Activated CD4-positive, alpha-beta memory T cell treated with anti-CD3 and anti-CD28 coated beads, Interleukin-2, amount 10 ng/mL, durations not matched to agents 7 days and 5 days (primary cell): ENCODE measurements around the gene TBC1D9. TPM values are rescaled to one million over a fixed set of nuclear protein-coding genes. Genes with fewer than 3 reads are reported as not detected.

Source experiments
- CTCF ChIA-PET: fragments of 350-600 bp; sonication (Branson Sonifier 250); formaldehyde crosslinking; loops from one replicate; lab custom pipeline; 2021; ENCODE audit warnings: antibody characterized with exemption, inconsistent platforms; lab: Charles Lee
- POLR2A ChIA-PET: fragments of 350-600 bp; sonication (Branson Sonifier 250); formaldehyde crosslinking; loops from one replicate; lab custom pipeline; 2021; ENCODE audit warnings: antibody characterized with exemption; lab: Charles Lee
- DNase-seq: peaks from one replicate; pipeline ENCODE4 v3.0.0-alpha.2; 2020
- H3K27ac Mint-ChIP-seq: one replicate; pipeline ENCODE4 v1.8.0; 2021; ENCODE audit warnings: mild to moderate bottlenecking, mixed read lengths
- H3K27me3 Mint-ChIP-seq: one replicate; pipeline ENCODE4 v1.8.0; 2021; ENCODE audit warnings: mixed read lengths
- H3K36me3 Mint-ChIP-seq: one replicate; pipeline ENCODE4 v1.8.0; 2021; ENCODE audit warnings: low read depth, mixed read lengths
- H3K4me1 Mint-ChIP-seq: one replicate; pipeline ENCODE4 v1.8.0; 2021; ENCODE audit warnings: mixed read lengths
- H3K4me3 Mint-ChIP-seq: one replicate; pipeline ENCODE4 v1.8.0; 2021; ENCODE audit warnings: mild to moderate bottlenecking, mixed read lengths
- H3K9me3 Mint-ChIP-seq: one replicate; pipeline ENCODE4 v1.8.0; 2021; ENCODE audit warnings: mixed read lengths
- total RNA-seq, 2 experiments: library from RNA; stranded (reverse); gene quantifications; one replicate each; pipeline ENCODE4 v1.2.3, GENCODE V29; 2021

The TBC1D9 gene
- total RNA-seq, 2 experiments from 2014 or later, result 0.15 TPM; not detected in 1

- Mint-ChIP-seq H3K4me3 (no peak overlapping the region), H3K27ac (no peak overlapping the region), H3K4me1 (peaks cover 3% of the 10 kb centered on the region), H3K9me3 (no peaks in the 10 kb centered on the region), H3K36me3 (no peaks in the 10 kb centered on the region), H3K27me3 (no peaks in the 10 kb centered on the region)
- POLR2A ChIA-PET, result no interaction called here
- CTCF ChIA-PET, result no interaction called here
- no peak for DNase-seq
Measured at GRCh38 chr4:140706665-140707064, 49.5 kb downstream of the TBC1D9 start.

DNA sequence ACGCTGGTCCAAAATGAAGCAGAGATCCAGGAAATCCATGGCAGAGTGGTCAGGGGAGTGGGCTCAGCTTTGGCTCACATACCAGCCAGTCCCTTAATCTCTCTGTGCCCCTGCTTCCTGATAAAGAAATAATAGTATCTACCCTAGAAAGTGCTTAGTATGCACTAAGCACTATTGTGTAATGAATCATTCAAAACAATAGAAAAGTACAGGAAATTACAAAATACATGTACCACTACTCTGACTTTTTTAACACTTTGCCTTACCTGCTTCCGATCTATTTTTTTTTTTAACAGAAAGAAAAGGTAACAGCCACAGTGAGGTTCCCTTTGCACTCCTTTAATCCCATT is 49.9 kb downstream of the TBC1D9 start:
- Mint-ChIP-seq H3K4me1 (peaks cover 3% of the 10 kb centered on the region), H3K4me3 (no peak overlapping the region), H3K27ac (no peak overlapping the region), H3K9me3 (no peaks in the 10 kb centered on the region), H3K27me3 (no peaks in the 10 kb centered on the region), H3K36me3 (no peaks in the 10 kb centered on the region)
- ChIA-PET POLR2A (no interaction called here), CTCF (no interaction called here)
- DNase-seq, result no peak

- Mint-ChIP-seq H3K4me3 (no peak overlapping the region), H3K4me1 (peaks cover under 1% of the 10 kb centered on the region), H3K27ac (no peak overlapping the region), H3K27me3 (no peaks in the 10 kb centered on the region), H3K36me3 (no peaks in the 10 kb centered on the region), H3K9me3 (no peaks in the 10 kb centered on the region)
- ChIA-PET CTCF (no interaction called here), POLR2A (no interaction called here)
- DNase-seq, result no peak
Measured at GRCh38 chr4:140705625-140706275, 50.4 kb downstream of the TBC1D9 start.

DNA sequence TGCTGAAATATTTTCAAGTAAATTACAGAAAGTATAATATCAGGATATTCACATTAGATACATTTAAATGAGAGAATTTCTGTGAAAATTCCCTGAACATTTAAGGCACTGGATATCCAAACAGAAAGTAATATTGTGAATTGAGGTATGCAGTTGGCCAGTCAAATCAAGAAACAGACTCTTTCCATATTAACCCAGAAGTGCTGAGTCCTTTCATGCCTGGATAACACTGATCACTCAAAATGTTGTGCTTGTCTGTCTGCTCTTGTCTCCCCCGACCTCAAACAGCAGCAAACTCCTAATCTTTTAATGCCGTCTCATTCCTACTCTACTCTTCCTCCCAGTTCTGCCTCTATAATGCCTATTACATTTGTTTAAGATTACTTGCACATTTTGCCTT is 51.2 kb downstream of the TBC1D9 start:
- no peaks in the 10 kb centered on the region for H3K4me1 Mint-ChIP-seq
- DNase-seq, result no peak
- no peaks in the 10 kb centered on the region for H3K27me3 Mint-ChIP-seq
- no peak overlapping the region for H3K27ac Mint-ChIP-seq
- no peak overlapping the region for H3K4me3 Mint-ChIP-seq
- H3K9me3 Mint-ChIP-seq, result no peaks in the 10 kb centered on the region
- no peaks in the 10 kb centered on the region for H3K36me3 Mint-ChIP-seq
- CTCF ChIA-PET, result no interaction called here
- POLR2A ChIA-PET, result no interaction called here

- DNase-seq, result no peak
- H3K36me3 Mint-ChIP-seq, result no peaks in the 10 kb centered on the region
- H3K4me1 Mint-ChIP-seq, result no peaks in the 10 kb centered on the region
- H3K27ac Mint-ChIP-seq, result no peak overlapping the region
- H3K9me3 Mint-ChIP-seq, result no peaks in the 10 kb centered on the region
- CTCF ChIA-PET, result no interaction called here
- POLR2A ChIA-PET, result no interaction called here
- H3K27me3 Mint-ChIP-seq, result no peaks in the 10 kb centered on the region
- H3K4me3 Mint-ChIP-seq, result no peak overlapping the region
Measured at GRCh38 chr4:140704392-140704960, 51.7 kb downstream of the TBC1D9 start.

GRCh38 chr4:140703463-140703862 is 52.7 kb downstream of the TBC1D9 start:
- no peak for DNase-seq
- Mint-ChIP-seq H3K4me3 (no peak overlapping the region), H3K36me3 (no peaks in the 10 kb centered on the region), H3K9me3 (no peaks in the 10 kb centered on the region), H3K4me1 (no peaks in the 10 kb centered on the region), H3K27me3 (no peaks in the 10 kb centered on the region), H3K27ac (no peak overlapping the region)
- CTCF ChIA-PET, result no interaction called here
- POLR2A ChIA-PET, result no interaction called here

GRCh38 chr4:140702096-140702757 is 54.0 kb downstream of the TBC1D9 start:
- peaks cover 1% of the 10 kb centered on the region for H3K27me3 Mint-ChIP-seq
- H3K4me1 Mint-ChIP-seq, result no peaks in the 10 kb centered on the region
- H3K9me3 Mint-ChIP-seq, result no peaks in the 10 kb centered on the region
- H3K4me3 Mint-ChIP-seq, result no peak overlapping the region
- DNase-seq, result no peak
- H3K27ac Mint-ChIP-seq, result no peak overlapping the region
- POLR2A ChIA-PET, result no interaction called here
- CTCF ChIA-PET, result no interaction called here
- no peaks in the 10 kb centered on the region for H3K36me3 Mint-ChIP-seq

- POLR2A ChIA-PET, result no interaction called here
- Mint-ChIP-seq H3K4me1 (no peaks in the 10 kb centered on the region), H3K36me3 (no peaks in the 10 kb centered on the region), H3K4me3 (no peak overlapping the region), H3K9me3 (no peaks in the 10 kb centered on the region), H3K27ac (no peak overlapping the region), H3K27me3 (peaks cover 1% of the 10 kb centered on the region)
- CTCF ChIA-PET, result no interaction called here
- DNase-seq, result no peak
Measured at GRCh38 chr4:140701071-140701470, 55.1 kb downstream of the TBC1D9 start.

DNA sequence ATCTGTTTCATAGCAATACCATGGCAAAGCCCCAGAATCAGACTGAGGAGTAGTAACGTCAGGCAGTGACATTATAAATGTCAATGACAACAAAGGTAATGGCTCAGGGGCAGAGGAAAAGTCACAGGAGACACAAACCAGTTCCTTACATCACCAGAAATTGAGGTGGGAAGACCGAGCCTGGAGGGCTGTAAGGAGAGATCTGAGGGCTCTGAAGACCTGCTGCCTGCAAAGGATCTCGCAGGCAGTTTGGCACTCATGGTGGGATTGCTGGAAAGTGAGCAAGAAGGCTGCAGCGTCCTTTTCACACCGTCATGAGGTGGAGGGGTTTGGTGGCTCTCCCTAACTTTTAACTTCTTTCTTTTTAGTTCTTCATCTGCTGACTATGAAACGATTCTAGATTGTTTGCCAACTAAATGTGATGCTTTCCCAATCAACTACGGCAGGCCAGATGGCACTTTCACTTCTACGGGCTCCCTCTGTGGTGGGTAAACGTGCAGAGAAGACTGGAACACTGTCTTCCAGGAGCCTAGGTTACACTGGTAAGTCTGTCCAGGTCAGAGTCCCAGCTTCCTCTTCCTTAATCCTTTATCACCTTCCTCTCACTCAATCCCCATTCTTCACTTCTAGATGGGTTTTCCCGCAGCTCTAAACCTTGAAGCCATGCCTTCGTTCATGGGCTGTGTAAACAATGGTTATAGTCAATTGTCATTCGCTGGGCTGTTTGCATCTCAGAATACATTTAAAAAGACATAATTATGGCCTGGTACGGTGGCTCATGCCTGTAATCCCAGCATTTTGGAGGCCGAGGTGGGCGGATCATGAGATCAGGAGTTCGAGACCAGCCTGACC is 58.2 kb downstream of the TBC1D9 start:
- POLR2A ChIA-PET, result no interaction called here
- Mint-ChIP-seq H3K36me3 (no peaks in the 10 kb centered on the region), H3K9me3 (no peaks in the 10 kb centered on the region), H3K4me3 (no peak overlapping the region), H3K4me1 (no peaks in the 10 kb centered on the region), H3K27ac (no peak overlapping the region), H3K27me3 (peaks cover 5% of the 10 kb centered on the region)
- CTCF ChIA-PET, result no interaction called here
- DNase-seq, result no peak

GRCh38 chr4:140695483-140695882 is 60.7 kb downstream of the TBC1D9 start:
- H3K9me3 Mint-ChIP-seq, result no peaks in the 10 kb centered on the region
- peaks cover 7% of the 10 kb centered on the region for H3K27me3 Mint-ChIP-seq
- ChIA-PET POLR2A (no interaction called here), CTCF (no interaction called here)
- H3K4me3 Mint-ChIP-seq, result no peak overlapping the region
- no peak overlapping the region for H3K27ac Mint-ChIP-seq
- no peak for DNase-seq
- no peaks in the 10 kb centered on the region for H3K4me1 Mint-ChIP-seq
- no peaks in the 10 kb centered on the region for H3K36me3 Mint-ChIP-seq

DNA sequence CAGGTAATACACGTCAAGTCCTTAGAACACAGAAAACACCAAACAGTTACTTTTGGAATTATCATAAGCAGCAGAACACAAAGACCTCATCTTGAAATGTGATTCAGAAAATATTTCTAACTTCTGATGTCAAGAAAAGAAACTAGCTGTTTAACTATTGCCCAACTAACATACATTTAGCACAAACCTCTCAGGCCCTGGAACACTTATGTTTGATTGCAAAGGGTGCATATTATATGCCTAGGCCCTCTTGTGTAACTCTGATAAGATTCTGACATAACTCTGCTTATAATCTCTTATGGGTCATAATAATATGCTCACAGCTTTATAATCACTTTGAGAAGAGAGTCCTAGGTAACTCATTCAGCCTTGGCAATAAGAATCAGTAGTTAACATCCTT is 62.6 kb downstream of the TBC1D9 start:
- CTCF ChIA-PET, result no interaction called here
- Mint-ChIP-seq H3K4me3 (no peak overlapping the region), H3K27me3 (peaks cover 7% of the 10 kb centered on the region)

GRCh38 chr4:140691369-140691768 is 64.8 kb downstream of the TBC1D9 start:
- Mint-ChIP-seq H3K36me3 (no peaks in the 10 kb centered on the region), H3K4me1 (no peaks in the 10 kb centered on the region), H3K9me3 (no peaks in the 10 kb centered on the region), H3K4me3 (no peak overlapping the region), H3K27me3 (peaks cover 9% of the 10 kb centered on the region), H3K27ac (no peak overlapping the region)
- no peak for DNase-seq
- ChIA-PET POLR2A (no interaction called here), CTCF (no interaction called here)

More for the DNA sequence above, 62.6 kb downstream of the TBC1D9 start:
- Mint-ChIP-seq H3K27ac (no peak overlapping the region), H3K9me3 (no peaks in the 10 kb centered on the region), H3K4me1 (no peaks in the 10 kb centered on the region), H3K36me3 (no peaks in the 10 kb centered on the region)
- POLR2A ChIA-PET, result no interaction called here
- no peak for DNase-seq

DNA sequence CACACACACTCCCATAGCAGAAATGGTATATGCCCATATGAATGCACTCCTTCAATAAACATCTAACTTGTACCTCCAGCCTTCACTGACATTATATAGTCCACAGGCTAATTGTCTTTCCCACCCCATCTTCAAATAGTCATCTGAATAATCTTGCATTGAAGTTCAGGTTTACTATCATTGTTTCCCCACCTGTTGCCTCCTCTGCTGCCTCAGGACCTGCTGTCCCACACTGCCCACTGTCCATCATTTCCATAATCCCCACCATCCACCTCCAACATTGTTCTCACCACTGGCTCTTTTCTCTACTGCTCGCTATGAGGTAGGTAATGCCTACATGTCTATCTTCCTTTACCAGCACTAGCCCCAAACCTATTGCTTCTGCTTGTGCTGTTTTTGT is 66.1 kb downstream of the TBC1D9 start:
- Mint-ChIP-seq H3K27ac (no peak overlapping the region), H3K4me1 (no peaks in the 10 kb centered on the region), H3K27me3 (peaks cover 9% of the 10 kb centered on the region), H3K4me3 (no peak overlapping the region), H3K36me3 (no peaks in the 10 kb centered on the region), H3K9me3 (no peaks in the 10 kb centered on the region)
- POLR2A ChIA-PET, result no interaction called here
- CTCF ChIA-PET, result no interaction called here
- DNase-seq, result no peak
